Neutrophil (primary cell): ENCODE measurements around the gene RSRP1.

Source experiments
- H3K27ac ChIP-seq: fragments of 200-600 bp; sonication (generic); 2 replicates; pipeline ENCODE4 v1.5.1; 2016; ENCODE audit warnings: mild to moderate bottlenecking, moderate library complexity
- H3K27me3 ChIP-seq: fragments of 200-600 bp; sonication (generic); 2 replicates; pipeline ENCODE4 v1.6.0; 2016; ENCODE audit warnings: mild to moderate bottlenecking
- H3K36me3 ChIP-seq: fragments of 200-600 bp; sonication (generic); 2 replicates; pipeline ENCODE4 v1.5.1; 2017
- H3K4me1 ChIP-seq, 2 experiments: fragments of 200-600 bp in 1 of 2; sonication (generic) in 1 of 2; 1 replicate in 1 of 2; 2 replicates in 1 of 2; pipeline versions ENCODE4 v1.5.1 to v1.6.1; 2013 to 2016; ENCODE audit warnings: low read depth in 1 of 2, low read length in 1 of 2, mild to moderate bottlenecking in 1 of 2, moderate library complexity in 1 of 2; ENCODE audit not compliant: control insufficient read depth in 1 of 2, insufficient read depth in 1 of 2
- H3K4me3 ChIP-seq, 2 experiments: fragments of 200-600 bp in 1 of 2; sonication (generic) in 1 of 2; 1 replicate in 1 of 2; 2 replicates in 1 of 2; pipeline ENCODE4 v1.5.1; 2013 to 2016; ENCODE audit warnings: low read depth in 1 of 2, low read length in 1 of 2, mild to moderate bottlenecking in 1 of 2, moderate library complexity in 1 of 2
- H3K9me3 ChIP-seq: fragments of 200-600 bp; sonication (generic); 2 replicates; pipeline ENCODE4 v1.5.1; 2016
- CTCF ChIP-seq: fragments of 200-600 bp; sonication (generic); IDR thresholded peaks from 2 replicates; pipeline ENCODE4 v1.5.1; 2016; ENCODE audit warnings: antibody characterized with exemption

Gene RSRP1

GRCh38 chr1:25194054-25194453 lies 53.2 kb downstream of the RSRP1 start:
- Histone ChIP-seq H3K4me1 (no peaks in the 10 kb centered on the region), H3K36me3 (no peaks in the 10 kb centered on the region), H3K9me3 (no peaks in the 10 kb centered on the region), H3K27me3 (no peaks in the 10 kb centered on the region), H3K4me3 (no peak overlapping the region), H3K27ac (no peak overlapping the region)
- TF ChIP-seq CTCF, result no peak

GRCh38 chr1:25193229-25193628 lies 54.0 kb downstream of the RSRP1 start:
- Histone ChIP-seq H3K4me1 (no peaks in the 10 kb centered on the region), H3K9me3 (no peaks in the 10 kb centered on the region), H3K4me3 (no peak overlapping the region), H3K27me3 (no peaks in the 10 kb centered on the region), H3K27ac (no peak overlapping the region), H3K36me3 (no peaks in the 10 kb centered on the region)
- no peak for TF ChIP-seq CTCF
